COLO668 (cell line): ENCODE data around the gene ZNF850.
"Not testable (repeated sequence)": the region's sequence is repeated elsewhere in the genome, so short reads cannot be mapped to it uniquely, and the experiment has no call there.

Experiments used
- DNase-seq: peaks from one replicate; lab custom pipeline; 2025; ENCODE audit not compliant: unreplicated experiment; lab: John Stamatoyannopoulos, UW

The ZNF850 gene

GRCh38 chr19:36772311-36773222 is at the start of gene ZNF850:
Gene ZNF850 (minus strand): TSS chr19:36772807. CDS start chr19:36762606, 10,201 bp downstream.
- peak; percentile 92 for DNase-seq

DNA sequence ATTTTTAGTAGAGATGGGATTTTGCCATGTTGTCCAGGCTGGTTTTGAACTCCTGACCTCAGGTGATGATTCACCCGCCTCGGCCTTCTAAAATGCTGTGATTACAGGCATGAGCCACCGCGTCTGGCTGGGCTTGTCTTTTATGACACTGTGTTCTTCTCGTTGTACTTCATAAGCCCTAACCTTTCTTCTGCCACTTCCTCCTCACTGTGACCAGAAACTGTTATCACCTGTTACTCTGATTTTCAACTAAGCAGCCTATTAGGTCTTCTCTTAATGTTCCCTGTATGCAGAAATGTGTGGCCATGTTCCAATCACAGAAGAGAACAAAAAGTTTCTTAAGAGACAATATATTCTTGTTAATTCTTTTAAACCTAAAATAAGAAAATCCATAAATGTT is 49.2 kb upstream of the ZNF850 start:
- no peak for DNase-seq

GRCh38 chr19:36819130-36819630 is 46.6 kb upstream of the ZNF850 start:
- no peak for DNase-seq

DNA sequence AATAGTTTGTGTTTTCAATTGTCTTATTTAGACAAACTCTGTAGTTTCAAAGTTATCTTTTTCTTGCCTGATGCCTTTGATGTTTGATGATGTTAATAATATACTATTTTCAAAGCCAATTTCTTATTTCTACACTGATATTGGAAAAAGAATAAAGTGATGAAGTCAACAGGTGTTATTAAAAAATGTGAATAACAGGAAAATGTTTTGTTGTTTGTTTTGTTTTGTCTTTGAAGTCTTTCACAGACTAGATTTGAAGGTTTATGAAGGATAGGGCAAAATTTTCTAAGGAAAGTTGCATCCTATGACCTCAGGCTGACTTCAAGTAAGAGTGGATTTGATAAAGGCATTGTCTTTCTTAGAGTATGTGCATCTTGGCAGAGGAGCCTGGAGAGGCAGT is 34.4 kb upstream of the ZNF850 start:
- no peak for DNase-seq

DNA sequence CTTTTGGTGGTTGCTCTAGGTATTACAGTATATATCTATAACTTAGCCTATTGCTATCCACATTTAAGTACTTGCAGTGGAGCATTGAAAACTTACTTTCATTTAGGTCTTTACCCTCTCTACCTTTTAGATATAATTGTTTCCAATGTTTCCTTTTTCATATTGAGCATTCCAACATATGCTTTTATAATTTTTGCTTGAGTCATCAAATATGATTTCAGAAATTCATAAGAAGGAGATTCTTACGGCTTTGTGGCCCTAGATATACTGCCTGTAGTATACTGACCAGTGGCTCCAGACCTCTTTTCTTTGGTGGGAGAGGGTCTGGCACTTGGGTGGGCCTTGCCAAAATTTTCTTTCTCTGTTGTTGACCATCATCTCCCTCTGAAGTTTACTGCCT is 32.8 kb upstream of the ZNF850 start:
- no peak for DNase-seq

DNA sequence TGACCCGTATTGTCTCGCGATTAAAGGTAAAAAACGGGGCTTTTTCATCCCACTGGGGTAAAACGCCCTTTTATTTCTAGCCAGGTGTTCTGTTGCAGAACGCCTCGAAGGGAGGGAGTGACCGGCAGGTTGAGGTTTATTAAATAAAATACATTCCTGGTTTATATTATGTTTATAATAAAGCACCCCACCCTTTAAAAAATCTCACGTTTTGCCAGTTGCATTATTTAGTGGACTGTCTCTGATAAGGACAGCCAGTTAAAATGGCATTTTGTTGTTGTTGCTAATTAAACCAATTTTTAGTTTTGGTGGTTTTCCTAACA is 25.1 kb upstream of the ZNF850 start:
- DNase-seq, result no peak

GRCh38 chr19:36796714-36796992 is 24.0 kb upstream of the ZNF850 start:
- DNase-seq, result no peak

DNA sequence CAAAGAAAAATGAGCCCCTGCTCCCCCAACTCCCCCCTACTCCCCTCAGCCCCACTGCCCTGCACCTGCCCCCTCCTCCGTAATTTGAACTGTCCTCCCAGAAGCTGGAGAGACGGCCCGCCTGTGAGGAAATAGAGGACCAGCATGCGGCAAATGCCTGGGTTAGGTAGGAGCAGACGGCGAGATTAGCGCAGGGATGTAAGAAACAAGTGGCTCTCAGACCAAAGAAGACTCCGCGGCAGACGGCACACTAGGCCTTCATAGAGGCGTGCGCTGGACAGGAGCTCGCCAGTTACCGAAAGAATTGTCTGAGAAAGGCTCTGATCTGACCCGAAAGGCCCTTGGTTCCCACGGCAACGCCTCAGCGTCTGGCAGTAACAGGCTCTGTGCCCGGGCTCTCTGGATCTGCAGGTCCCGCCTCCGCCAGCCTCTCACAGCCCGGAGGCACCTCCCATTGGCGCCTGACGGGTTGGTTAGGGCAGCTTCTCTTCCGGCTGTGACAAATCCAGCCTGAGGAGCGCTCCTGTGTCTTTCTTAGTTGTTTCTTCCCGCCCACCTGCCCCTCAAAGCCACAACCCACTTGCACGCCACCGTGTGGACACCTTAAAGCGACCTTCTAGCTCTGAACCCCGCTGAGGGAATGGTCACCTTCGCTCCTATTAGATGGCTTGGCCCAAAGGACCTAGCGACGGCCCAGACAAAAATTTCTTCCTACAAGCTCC is 19.0 kb upstream of the ZNF850 start:
- peak; percentile 3 for DNase-seq

DNA sequence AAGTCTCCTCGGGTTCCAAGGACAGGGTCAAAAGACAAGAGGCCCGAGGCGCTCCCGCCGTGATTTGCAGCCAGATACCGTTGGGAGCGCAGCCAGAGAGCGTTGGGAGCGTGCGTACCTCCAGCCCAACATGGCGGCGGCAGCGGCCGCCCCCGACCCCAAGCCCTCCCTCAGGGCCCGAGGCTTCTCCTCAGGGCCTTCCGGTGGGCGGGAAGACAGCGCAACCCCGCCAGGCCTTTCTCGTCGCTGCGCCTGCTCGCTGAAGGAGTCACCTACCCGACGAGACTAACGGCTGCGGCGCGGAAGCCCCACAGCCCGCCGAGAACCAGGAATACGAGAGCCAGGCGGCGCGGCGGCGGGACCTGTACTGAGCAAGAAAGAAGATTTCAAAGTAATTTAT is 3.2 kb upstream of the ZNF850 start:
- DNase-seq, result no peak

GRCh38 chr19:36773223-36773579 is 594 bp upstream of the ZNF850 start:
- peak; percentile 37 for DNase-seq

GRCh38 chr19:36771261-36772231 is 1.1 kb downstream of the ZNF850 start:
- peak; percentile 40 for DNase-seq

DNA sequence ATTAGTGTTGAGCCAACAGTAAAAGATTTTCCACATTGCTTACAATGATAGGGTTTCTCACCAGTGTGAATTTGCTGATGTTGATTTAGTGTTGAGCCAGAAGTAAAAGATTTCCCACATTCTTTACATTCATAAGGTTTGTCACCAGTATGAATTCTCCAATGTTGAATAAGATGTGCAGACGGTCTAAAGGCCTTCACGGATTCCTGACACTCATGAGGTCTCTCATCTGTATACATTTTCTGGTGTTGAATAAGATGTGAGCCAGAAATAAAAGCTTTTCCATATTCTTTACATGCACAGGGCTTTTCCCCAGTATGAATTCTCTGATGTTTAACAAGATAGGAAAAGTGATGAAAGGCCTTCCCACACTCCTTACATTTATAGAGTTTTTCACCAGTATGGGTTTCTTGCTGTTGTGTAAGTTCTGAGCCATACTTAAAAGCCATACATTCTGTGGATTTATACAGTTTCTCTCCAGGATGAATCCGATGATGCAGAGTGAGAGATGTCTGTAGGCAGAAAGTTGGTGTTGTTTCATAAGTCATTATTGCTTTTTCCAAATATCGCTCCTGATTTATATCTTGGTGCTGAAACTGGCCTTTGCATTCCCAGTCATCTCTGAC is 22.4 kb downstream of the ZNF850 start:
- DNase-seq, result no peak

GRCh38 chr19:36749613-36750012 is 23.0 kb downstream of the ZNF850 start:
- DNase-seq, result not testable (repeated sequence)

- DNase-seq, result no peak
Measured at GRCh38 chr19:36748431-36749275, 24.0 kb downstream of the ZNF850 start.

GRCh38 chr19:36747750-36748149 is 24.9 kb downstream of the ZNF850 start:
- no peak for DNase-seq

DNA sequence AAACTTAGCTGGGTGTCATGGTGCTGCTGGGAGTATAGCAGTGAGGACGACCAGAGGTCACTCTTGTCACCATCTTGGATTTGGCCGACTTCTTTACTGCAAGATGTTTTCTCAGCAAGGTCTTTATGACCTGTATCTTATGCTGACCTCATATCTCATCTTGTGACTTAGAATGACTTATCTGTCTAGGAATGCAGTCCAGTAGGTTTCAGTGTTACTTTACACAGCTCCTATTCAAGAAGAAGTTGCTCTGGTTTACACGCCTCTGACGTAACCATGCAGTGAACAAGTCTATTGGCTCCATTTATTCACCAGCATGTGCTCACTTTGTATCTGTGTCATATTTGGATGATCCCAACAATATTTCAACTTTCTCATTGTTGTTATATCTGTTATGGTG is 26.7 kb downstream of the ZNF850 start:
- no peak for DNase-seq

DNA sequence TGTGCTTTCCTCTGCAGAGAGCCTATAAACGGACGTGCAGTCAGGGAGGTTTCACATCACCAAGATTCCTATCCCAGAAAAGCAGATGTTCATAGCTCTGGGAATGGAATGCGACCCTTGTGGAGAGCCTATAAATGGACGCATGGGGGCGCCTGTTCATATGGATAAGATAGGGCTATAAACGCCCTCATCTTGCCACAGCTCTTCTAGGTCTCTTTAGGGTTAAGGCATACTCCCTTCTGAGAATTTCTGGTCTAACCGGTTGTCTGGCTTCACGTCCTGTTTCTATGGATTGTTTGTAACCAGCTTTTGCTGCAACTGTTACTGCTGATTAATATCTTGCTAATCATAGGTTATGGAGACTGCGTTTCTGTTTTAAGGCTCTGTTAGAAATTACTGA is 36.4 kb downstream of the ZNF850 start:
- DNase-seq, result not testable (repeated sequence)

DNA sequence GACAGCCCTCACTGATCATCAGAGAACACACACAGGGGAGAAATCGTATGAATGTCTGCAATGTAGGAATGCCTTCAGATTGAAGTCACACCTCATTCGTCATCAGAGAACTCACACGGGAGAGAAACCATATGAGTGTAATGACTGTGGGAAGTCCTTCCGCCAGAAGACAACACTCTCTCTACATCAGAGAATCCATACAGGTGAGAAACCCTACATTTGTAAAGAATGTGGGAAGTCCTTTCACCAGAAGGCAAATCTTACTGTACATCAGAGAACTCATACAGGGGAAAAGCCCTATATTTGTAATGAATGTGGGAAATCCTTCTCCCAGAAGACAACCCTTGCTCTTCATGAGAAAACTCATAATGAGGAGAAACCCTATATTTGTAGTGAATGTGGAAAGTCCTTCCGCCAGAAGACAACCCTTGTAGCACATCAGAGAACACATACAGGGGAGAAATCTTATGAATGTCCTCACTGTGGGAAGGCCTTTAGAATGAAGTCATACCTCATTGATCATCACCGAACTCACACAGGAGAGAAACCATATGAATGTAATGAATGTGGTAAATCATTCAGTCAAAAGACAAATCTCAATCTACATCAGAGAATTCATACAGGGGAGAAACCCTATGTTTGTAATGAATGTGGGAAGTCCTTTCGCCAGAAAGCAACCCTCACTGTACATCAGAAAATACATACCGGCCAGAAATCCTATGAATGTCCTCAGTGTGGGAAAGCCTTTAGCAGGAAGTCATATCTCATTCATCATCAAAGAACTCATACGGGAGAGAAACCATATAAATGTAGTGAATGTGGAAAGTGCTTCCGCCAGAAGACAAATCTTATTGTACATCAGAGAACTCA is 52.7 kb downstream of the ZNF850 start:
- no peak for DNase-seq

DNA sequence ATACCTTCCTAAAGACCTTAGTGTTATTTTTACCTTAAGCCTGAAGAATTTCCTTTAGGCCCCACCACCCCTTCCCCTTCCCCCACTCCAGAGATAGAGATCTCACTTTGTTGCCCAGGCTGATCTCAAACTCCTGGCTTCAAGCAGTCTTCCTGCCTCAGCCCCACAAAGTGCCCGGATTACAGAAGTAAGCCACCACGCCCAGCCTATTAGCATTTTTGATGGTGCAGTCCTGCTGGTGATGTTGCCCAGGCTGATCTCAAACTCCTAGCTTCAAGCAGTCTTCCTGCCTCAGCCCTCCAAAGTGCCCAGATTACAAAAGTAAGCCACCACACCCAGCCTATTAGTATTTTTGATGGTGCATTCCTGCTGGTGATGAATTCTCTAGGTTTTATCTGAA is 63.2 kb downstream of the ZNF850 start:
- no peak for DNase-seq
